Measurements from ENCODE around the gene ATXN10. TPM values are rescaled to one million over a fixed set of nuclear protein-coding genes. Genes with fewer than 3 reads are reported as not detected.

The ATXN10 gene
- total RNA-seq, 2 experiments from 2014 or later = 114 to 121 TPM

DNA sequence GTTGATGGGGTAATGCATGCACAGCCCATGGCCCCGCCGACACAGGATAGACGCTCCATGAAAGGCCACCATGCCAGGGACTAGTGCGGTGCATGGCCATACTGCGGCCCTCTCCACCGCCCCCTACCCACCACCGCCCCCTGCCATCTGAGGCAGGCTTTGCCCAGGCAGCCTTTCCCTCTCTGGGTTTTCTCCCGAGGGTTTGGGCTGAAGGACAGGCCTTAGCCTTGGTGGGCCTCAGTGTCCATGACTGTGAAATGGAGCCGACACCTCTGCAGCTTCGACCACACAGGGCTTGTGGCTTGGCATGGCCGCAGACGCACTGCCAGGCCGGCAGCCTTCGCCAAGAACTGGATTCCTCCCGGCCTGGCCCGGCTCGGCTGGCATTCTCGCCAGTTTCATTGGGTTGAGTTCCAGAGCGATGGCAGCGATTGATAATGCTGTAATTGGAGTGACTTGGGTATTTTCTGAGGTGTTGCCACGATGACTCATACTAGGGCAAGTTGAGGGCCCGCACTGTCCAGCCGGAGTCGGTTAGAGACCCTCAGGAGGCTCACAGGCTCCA, 194.0 kb downstream of the ATXN10 start:
- Mint-ChIP-seq H3K4me3 (no peak overlapping the region), H3K27me3 (peaks cover 39% of the 10 kb centered on the region), H3K36me3 (ENCODE audit: low read depth) (no peaks in the 10 kb centered on the region), H3K27ac (no peak overlapping the region), H3K4me1 (ENCODE audit: low read depth) (peaks cover 7% of the 10 kb centered on the region), H3K9me3 (peaks cover 3% of the 10 kb centered on the region)
- DNase-seq (no peak), ATAC-seq (no peak)
- TF ChIP-seq, protein P1, sequence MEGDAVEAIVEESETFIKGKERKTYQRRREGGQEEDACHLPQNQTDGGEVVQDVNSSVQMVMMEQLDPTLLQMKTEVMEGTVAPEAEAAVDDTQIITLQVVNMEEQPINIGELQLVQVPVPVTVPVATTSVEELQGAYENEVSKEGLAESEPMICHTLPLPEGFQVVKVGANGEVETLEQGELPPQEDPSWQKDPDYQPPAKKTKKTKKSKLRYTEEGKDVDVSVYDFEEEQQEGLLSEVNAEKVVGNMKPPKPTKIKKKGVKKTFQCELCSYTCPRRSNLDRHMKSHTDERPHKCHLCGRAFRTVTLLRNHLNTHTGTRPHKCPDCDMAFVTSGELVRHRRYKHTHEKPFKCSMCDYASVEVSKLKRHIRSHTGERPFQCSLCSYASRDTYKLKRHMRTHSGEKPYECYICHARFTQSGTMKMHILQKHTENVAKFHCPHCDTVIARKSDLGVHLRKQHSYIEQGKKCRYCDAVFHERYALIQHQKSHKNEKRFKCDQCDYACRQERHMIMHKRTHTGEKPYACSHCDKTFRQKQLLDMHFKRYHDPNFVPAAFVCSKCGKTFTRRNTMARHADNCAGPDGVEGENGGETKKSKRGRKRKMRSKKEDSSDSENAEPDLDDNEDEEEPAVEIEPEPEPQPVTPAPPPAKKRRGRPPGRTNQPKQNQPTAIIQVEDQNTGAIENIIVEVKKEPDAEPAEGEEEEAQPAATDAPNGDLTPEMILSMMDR (IDR thresholded peaks at IDR 0.05) = no peak
- intact Hi-C loops (cut with micrococcal nuclease) = loop anchor here (2.0 kb wide), 1 partner anchor 109 kb away; no protein-coding TSS in a partner anchor
- CTCF ChIA-PET = interaction anchor here (2.9 kb wide), 1 partner anchor 9 kb away, joined by 33 read pairs; no protein-coding TSS in a partner anchor
- POLR2A ChIA-PET = no interaction called here

DNA sequence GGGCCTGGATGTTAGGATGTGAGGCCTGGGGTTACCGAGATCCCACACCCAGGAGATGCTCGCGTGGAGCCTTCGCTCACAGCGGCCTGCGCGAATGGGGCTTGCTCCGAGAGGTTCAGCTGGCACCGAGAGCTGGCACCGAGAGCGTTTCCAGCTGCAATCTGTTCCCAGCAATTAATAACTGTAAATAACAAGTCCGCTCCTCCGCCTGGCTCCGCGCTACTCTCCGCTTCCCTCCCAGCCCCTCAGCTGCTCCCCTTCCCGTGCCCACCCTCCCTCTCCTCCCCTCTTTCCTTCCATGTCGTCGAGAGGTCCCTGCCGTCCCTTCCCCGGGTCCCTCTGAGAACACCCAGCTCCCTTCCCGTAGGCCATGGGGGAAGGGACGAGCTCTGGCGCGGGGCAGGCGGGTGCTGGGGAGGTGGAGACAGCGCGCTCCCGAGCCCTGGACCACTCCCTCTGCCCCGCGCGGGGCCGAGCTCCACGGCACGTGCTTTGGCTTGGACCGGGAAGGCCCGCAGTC, 194.6 kb downstream of the ATXN10 start:
- POLR2A ChIA-PET = no interaction called here
- no peak for DNase-seq
- intact Hi-C loops (cut with micrococcal nuclease) = no loop called here
- no peak for ATAC-seq
- Mint-ChIP-seq H3K4me3 (no peak overlapping the region), H3K36me3 (ENCODE audit: low read depth) (no peaks in the 10 kb centered on the region), H3K4me1 (ENCODE audit: low read depth) (peaks cover 7% of the 10 kb centered on the region), H3K27ac (no peak overlapping the region), H3K9me3 (peaks cover 3% of the 10 kb centered on the region), H3K27me3 (peaks cover 39% of the 10 kb centered on the region)
- CTCF ChIA-PET = no interaction called here
- TF ChIP-seq, protein P1 (IDR thresholded peaks at IDR 0.05) = no peak

DNA sequence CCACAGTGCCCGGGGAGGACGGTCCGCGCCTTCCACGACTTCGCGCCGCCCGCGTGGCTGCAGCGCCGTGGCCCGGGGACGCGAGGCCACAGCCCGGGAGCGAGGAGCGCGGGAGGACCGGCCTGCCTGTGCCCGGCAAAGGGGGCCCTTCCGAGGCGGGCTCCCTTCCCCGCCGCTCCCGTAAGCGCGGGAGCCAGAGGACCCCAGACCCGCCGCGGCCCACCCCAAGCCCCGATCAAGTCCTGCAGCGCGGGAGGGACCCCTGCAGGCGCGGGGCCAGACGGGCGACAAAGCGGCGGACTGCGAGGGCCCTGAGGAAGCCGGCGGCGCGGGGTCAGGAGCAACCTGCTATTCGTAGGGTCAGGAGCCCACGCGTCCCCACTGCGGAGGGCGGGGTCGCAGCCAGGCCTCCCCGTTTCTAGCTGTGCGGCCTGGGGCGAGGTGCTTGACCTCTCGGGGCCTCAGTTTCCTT, 195.0 kb downstream of the ATXN10 start:
- peaks cover 3% of the 10 kb centered on the region for H3K9me3 Mint-ChIP-seq
- no peak for DNase-seq
- TF ChIP-seq, protein P1 (IDR thresholded peaks at IDR 0.05) = no peak
- peaks cover 39% of the 10 kb centered on the region for H3K27me3 Mint-ChIP-seq
- no peak overlapping the region for H3K27ac Mint-ChIP-seq
- no peak for ATAC-seq
- ChIA-PET CTCF (no interaction called here), POLR2A (no interaction called here)
- intact Hi-C loops (cut with micrococcal nuclease) = no loop called here
- peaks cover 7% of the 10 kb centered on the region for H3K4me1 Mint-ChIP-seq (ENCODE audit: low read depth)
- no peak overlapping the region for H3K4me3 Mint-ChIP-seq
- H3K36me3 Mint-ChIP-seq (ENCODE audit: low read depth) = no peaks in the 10 kb centered on the region

GRCh38 chr22:45867118-45867905, 195.7 kb downstream of the ATXN10 start:
- Mint-ChIP-seq H3K27me3 (peaks cover 39% of the 10 kb centered on the region), H3K9me3 (no peaks in the 10 kb centered on the region)
- intact Hi-C loops (cut with micrococcal nuclease) = no loop called here

More at GRCh38 chr22:45867118-45867905, 195.7 kb downstream of the ATXN10 start:
- ChIA-PET CTCF (no interaction called here), POLR2A (no interaction called here)
- Mint-ChIP-seq H3K4me1 (ENCODE audit: low read depth) (peaks cover 7% of the 10 kb centered on the region), H3K36me3 (ENCODE audit: low read depth) (no peaks in the 10 kb centered on the region), H3K4me3 (no peak overlapping the region), H3K27ac (no peak overlapping the region)
- TF ChIP-seq, protein P1 (IDR thresholded peaks at IDR 0.05) = no peak
- no peak for ATAC-seq
- DNase-seq = no peak

Data from activated CD8-positive, alpha-beta T cell treated with anti-CD3 and anti-CD28 coated beads for 36 hours (primary cell).